Measurements from ENCODE around the gene PDE1C.
"Not testable (repeated sequence)": the region's sequence is repeated elsewhere in the genome, so short reads cannot be mapped to it uniquely, and the experiment has no call there.

The PDE1C gene

GRCh38 chr7:32042900-32043299 lies 27.3 kb downstream of the PDE1C start:
- DNase-seq: no peak

- peak in 1 of 2 experiments; percentile 8 for DNase-seq
Measured at GRCh38 chr7:32039000-32039756, 31.0 kb downstream of the PDE1C start.

DNA sequence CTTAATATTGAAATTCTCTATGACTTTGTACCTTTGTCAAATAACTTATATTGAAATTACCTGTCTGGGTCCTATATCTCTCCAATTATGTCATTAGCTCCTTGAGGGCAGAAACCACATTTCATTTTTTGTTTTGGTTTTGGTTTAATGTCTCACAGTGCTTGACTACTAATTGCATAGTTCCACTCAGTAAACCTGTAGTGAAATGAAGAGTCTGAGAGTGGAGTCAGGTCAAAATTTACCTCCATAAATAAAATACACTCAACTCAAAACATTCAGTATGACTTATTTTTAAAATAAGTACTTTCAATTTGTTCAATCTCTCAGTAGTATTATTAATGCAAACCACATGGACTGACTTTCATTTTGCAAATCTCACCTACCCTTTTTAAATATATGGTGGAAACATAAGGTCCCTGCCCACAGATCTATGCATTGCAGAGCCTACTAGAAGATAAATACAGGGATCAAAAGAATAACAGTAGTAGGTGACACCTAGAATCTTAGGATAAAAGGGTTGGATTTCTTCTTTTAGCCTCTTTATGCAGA lies 32.5 kb downstream of the PDE1C start:
- no peak for DNase-seq

- DNase-seq: no peak
Measured at GRCh38 chr7:32036557-32036956, 33.6 kb downstream of the PDE1C start.

GRCh38 chr7:32034052-32034451 lies 36.2 kb downstream of the PDE1C start:
- DNase-seq: peak; percentile 69 to 81

GRCh38 chr7:32033006-32033405 lies 37.2 kb downstream of the PDE1C start:
- DNase-seq: no peak

- no peak for DNase-seq
Measured at GRCh38 chr7:32032211-32032610, 38.0 kb downstream of the PDE1C start.

DNA sequence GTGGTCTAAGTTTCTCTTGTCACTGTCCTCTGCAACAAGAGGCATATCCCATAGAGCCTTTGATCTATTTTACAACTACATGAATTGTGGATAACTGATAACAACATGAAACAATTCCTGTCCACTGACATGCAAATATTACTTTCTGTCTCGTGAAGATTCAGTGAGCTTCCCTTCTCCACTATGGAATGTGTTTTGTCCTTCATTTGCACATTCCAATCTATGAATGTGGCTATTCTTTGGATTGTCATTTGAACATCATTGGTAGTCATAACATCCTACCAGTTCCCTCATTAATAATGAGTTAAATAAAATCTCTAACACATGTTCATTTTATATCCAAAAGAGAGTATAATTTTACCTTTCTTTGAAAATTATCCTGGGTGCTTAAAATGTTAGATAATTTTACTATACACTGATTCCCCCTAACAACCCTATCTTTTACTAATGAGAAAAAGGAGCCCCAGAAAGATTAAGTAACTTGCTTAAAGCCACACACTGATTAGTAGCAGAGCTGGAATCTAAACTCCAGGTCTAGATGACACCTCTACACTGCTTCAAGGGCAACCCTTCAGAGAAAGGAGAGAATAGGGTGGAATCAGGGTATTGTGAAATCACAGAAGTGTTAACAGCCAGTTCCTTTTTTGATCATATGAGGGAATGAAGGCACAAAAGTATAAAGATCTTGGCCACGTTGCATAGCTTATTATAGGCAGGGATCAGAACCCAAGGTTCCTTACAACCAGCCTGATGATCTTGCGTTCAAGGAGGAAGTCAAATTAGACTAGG lies 39.1 kb downstream of the PDE1C start:
- peak in 1 of 2 experiments; percentile 30 for DNase-seq

DNA sequence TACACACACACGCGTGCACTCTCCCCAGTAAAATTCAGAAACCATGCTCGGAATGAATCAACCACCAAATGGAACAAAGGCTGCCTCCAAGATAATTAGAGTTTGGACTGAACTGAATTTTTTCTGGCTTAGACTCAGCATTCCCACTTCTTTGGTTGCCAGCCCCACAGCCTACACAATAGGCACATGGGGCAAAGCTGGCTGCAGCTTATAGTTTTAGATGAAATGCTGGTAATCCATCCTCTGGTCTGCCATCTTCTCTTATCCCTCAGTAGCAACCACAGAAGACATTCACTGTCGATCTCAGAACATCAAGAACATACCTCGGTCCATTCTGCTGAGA lies 44.2 kb downstream of the PDE1C start:
- no peak for DNase-seq

DNA sequence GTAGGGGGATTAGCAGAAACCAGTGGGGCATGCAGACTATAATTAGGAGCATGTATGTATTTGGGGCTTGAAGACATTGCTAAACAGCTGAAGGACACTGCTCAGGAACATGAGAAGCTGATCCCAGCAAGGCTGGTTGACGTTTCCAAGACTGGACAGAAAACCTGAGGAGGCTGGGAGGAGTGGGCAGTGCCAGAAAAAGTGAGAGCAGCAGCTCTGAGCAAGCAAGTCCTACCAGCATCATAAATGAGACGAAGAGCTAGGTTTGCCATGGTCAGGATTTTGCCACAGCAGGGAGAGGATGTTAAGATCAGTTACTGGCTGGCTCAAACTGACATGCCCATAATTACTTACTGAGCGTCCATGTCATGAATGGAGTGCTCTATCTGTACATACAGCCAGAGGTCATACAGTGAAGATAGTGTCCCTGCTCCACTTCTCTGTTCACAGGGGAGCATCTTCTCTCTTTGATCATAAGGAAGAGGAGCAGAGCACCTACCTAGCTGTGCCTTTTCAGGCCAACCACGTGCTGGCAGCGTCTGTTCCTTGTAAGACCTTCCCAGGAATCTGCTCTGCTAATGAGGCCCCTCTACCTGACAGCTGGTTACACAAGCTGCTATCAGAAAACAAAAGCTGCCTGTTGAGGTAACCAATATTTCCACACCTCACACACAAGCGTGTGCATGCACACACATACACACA lies 44.7 kb downstream of the PDE1C start:
- DNase-seq: no peak

- DNase-seq: no peak
Measured at GRCh38 chr7:32023376-32023775, 46.8 kb downstream of the PDE1C start.

DNA sequence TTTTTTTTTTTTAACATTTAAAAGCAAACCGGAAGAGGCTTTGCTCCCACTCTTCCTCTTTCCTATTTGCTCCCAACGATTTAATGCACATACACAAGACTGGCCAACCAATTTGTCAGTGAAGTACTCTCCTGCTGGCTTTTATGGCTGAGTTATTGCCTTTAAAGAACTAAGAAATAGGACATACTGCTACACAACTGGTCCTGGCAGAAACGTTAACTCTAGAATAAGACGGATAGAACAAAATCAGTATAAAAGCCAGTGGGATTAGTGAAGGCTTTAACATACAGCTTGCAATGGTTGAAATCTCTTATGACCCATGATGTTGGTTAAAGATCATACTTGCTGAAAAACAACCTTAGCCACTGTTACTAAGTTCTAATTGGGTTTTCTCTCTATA lies 47.2 kb downstream of the PDE1C start:
- no peak for DNase-seq

GRCh38 chr7:32020551-32021159 lies 49.6 kb downstream of the PDE1C start:
- no peak for DNase-seq

- no peak for DNase-seq
Measured at GRCh38 chr7:32018845-32019578, 51.2 kb downstream of the PDE1C start.

- peak; percentile 20 to 30 for DNase-seq
Measured at GRCh38 chr7:32015133-32015532, 55.1 kb downstream of the PDE1C start.

GRCh38 chr7:32013471-32013870 lies 56.7 kb downstream of the PDE1C start:
- DNase-seq: not testable (repeated sequence)

DNA sequence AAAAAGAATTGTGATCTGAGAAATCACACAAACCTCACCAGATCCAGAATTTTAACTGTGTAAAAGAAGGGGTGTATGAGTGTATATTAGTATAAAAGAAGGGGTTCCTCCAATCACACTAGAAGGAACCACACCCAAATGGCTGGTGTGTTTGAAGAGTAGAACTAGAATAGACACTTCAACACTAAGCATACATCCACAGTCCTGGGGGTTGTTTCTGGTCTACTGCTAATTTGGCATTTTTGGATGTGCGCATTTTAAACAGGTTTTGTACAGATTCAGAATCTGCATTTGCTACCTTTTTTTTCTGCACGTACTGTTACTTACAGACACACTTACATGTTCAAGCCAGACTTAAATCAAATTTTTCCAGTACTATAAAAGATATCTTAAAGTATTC lies 64.6 kb downstream of the PDE1C start:
- no peak for DNase-seq

DNA sequence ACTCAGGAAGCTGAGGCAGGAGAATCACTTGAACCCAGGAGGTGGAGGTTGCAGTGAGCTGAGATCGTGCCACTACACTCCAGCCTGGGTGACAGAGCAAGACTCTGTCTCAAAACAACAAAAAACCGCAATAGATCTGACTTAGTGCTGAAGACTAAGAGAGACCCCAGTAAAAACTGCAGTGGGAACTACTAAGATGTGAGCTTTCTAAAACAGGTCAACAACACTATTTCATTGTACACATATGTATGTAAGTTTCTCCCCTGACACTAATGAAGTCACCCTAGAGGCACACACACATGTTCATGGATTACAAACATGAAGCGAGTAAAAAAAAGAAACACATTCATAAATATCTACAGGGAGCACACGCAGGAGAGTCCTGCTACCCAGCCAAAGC lies 68.3 kb downstream of the PDE1C start:
- DNase-seq: no peak

GRCh38 chr7:31997423-31997822 lies 72.8 kb downstream of the PDE1C start:
- DNase-seq: no peak

DNA sequence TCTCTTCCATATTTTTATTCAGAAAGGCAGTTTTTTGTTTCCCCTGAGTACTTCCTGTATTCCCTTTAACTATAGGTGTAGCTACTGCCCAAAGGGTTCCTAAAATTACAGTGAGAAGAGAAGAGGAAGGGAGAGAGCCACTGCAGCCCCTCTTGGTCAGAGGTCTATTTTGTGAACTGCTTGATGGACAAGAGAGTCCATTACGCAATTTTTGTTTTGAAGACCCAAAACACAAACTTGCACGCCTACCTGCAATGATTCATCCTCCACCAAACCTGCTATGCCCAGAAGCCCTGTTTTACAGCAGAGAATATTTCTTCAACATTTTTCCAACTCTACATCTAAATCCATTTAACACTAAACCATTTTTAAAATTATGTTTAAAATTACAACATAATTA lies 75.1 kb downstream of the PDE1C start:
- DNase-seq: no peak

GRCh38 chr7:31991846-31992245 lies 78.4 kb downstream of the PDE1C start:
- DNase-seq: no peak

GRCh38 chr7:31991406-31991805 lies 78.8 kb downstream of the PDE1C start:
- DNase-seq: no peak
